Left ventricle myocardium inferior (tissue), 1 donor: Measurements from ENCODE around the gene TADA2B. TPM values are rescaled to one million over a fixed set of nuclear protein-coding genes. Genes with fewer than 3 reads are reported as not detected.

Source experiments
- DNase-seq: peaks from one replicate; pipeline ENCODE4 v3.0.0-alpha.2; 2020
- H3K27ac ChIP-seq: fragments of 200-600 bp; replicated peaks from 2 replicates; pipeline ENCODE4 v1.8.0; 2021
- H3K27me3 ChIP-seq: fragments of 200-600 bp; 2 replicates; pipeline ENCODE4 v1.8.0; 2021; ENCODE audit warnings: low read depth
- H3K36me3 ChIP-seq: fragments of 200-600 bp; 2 replicates; pipeline ENCODE4 v1.8.0; 2021
- H3K4me1 ChIP-seq: fragments of 200-600 bp; 2 replicates; pipeline ENCODE4 v1.8.0; 2021
- H3K4me3 ChIP-seq: fragments of 200-600 bp; 2 replicates; pipeline ENCODE4 v1.8.0; 2021; ENCODE audit warnings: mild to moderate bottlenecking, moderate library complexity
- H3K9me3 ChIP-seq: fragments of 200-600 bp; replicated peaks from 2 replicates; pipeline ENCODE4 v1.8.0; 2021
- intact Hi-C: fragments of 100-400 bp; cut with micrococcal nuclease; formaldehyde crosslinking; loops from one replicate; pipeline ENCODE4 v1.11.0; 2022
- total RNA-seq: library from RNA; stranded (reverse); fragmentation: NEBNext Ultra II Directional; extraction: Animal tissue kit (Norgen Biotek cat#: 25700); gene quantifications from one replicate; pipeline ENCODE4 v1.2.1, GENCODE V29; 2021
- TF ChIP-seq, protein P1 (sequence below): fragments of 200-600 bp; IDR thresholded peaks from 2 replicates; pipeline ENCODE4 v1.8.0; 2021; ENCODE audit warnings: antibody characterized with exemption, mild to moderate bottlenecking, borderline replicate concordance
- donor health status: DM: no; HTN: yes; CAD: no; lungs with severe emphysema.

Gene TADA2B
- total RNA-seq, 1 donor from 2014 or later, result 33.7 TPM

DNA sequence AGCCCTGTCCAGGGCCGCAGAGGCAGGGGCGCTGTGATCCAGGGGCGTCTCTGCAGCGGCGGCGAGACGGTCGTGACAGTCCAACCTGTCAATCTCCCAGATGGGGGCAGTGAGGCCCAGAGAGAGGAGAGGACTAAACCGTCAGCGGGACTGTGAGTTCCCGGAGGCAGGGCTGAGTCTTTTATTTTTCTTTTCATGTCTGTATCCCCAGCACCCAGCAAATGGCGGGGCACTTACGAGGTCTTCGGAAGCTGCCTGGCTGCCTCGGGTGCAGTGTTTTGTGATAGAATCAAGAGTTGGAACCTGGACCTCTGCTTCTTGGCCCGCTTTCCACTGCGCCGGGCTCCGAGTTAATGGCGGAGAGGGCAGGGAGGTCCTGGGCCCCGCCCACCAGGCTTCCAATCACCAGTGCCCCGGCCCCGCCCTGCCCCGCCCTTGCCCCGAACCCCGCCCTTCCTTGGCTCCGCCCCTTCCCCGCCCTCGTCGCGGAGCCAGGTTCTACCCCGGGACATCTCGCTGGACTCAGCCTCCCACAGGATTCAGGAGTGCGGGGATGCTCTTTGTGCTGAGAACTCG is 59.9 kb downstream of the TADA2B start:
- Histone ChIP-seq H3K27me3 (no peaks in the 10 kb centered on the region), H3K9me3 (no peaks in the 10 kb centered on the region), H3K4me3 (peak overlapping the region; percentile 76), H3K36me3 (no peaks in the 10 kb centered on the region), H3K27ac (peak overlapping the region; percentile 86), H3K4me1 (peaks cover 24% of the 10 kb centered on the region)
- DNase-seq, result peak; percentile 93
- TF ChIP-seq, protein P1, sequence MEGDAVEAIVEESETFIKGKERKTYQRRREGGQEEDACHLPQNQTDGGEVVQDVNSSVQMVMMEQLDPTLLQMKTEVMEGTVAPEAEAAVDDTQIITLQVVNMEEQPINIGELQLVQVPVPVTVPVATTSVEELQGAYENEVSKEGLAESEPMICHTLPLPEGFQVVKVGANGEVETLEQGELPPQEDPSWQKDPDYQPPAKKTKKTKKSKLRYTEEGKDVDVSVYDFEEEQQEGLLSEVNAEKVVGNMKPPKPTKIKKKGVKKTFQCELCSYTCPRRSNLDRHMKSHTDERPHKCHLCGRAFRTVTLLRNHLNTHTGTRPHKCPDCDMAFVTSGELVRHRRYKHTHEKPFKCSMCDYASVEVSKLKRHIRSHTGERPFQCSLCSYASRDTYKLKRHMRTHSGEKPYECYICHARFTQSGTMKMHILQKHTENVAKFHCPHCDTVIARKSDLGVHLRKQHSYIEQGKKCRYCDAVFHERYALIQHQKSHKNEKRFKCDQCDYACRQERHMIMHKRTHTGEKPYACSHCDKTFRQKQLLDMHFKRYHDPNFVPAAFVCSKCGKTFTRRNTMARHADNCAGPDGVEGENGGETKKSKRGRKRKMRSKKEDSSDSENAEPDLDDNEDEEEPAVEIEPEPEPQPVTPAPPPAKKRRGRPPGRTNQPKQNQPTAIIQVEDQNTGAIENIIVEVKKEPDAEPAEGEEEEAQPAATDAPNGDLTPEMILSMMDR, result no peak
- intact Hi-C loops, result no loop called here

GRCh38 chr4:7103607-7104365 is 60.6 kb downstream of the TADA2B start:
- peak overlapping the region; percentile 76 for H3K4me3 ChIP-seq

DNA sequence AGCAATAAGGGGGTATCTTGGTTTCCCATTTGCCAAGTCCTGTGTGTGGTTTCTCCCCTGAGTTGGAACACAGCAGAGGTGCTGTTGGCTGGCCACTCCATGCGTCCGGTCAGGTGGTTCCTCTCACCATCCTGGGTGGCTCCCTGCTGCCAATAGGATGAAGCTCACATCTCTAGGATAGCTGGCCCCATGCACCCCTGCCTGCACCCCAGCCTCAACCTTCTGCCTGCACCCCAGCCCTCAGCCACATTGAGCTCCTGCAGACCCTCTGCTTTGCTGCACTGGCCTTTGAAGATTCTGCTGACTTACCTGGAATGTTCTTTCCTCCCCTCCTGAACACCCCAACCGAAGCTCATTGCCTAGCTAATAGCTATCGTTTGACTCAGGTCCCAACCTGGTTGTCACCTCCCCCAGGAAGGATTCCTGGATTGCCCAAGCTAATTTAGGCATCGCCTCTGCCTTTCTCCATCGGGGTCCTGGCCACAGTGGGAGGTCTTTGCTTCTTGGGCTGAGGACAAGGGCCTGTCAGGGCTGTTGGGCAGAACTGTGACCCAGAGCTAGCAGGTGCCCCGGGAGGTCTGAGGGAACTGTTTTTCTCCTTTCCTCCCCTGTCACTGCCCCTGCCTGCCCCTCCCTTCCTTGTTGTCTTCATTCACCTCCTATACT is 61.3 kb downstream of the TADA2B start:
- H3K36me3 ChIP-seq, result no peaks in the 10 kb centered on the region
- H3K4me3 ChIP-seq, result no peak overlapping the region
- peaks cover 5% of the 10 kb centered on the region for H3K27me3 ChIP-seq
- no peak for DNase-seq
- H3K9me3 ChIP-seq, result no peaks in the 10 kb centered on the region
- peaks cover 24% of the 10 kb centered on the region for H3K4me1 ChIP-seq
- H3K27ac ChIP-seq, result peak overlapping the region; percentile 86
- intact Hi-C loops, result no loop called here
- TF ChIP-seq, protein P1, result no peak

More at GRCh38 chr4:7103607-7104365, 60.6 kb downstream of the TADA2B start:
- H3K27ac ChIP-seq, result peak overlapping the region; percentile 86
- TF ChIP-seq, protein P1, result no peak
- intact Hi-C loops, result no loop called here
- H3K27me3 ChIP-seq, result no peaks in the 10 kb centered on the region
- no peaks in the 10 kb centered on the region for H3K9me3 ChIP-seq
- peaks cover 24% of the 10 kb centered on the region for H3K4me1 ChIP-seq
- no peaks in the 10 kb centered on the region for H3K36me3 ChIP-seq
- peak; percentile 81 for DNase-seq

GRCh38 chr4:7105276-7105675 is 62.1 kb downstream of the TADA2B start:
- H3K27me3 ChIP-seq, result peaks cover 5% of the 10 kb centered on the region
- H3K4me3 ChIP-seq, result no peak overlapping the region
- no peak for DNase-seq
- TF ChIP-seq, protein P1, result no peak
- H3K4me1 ChIP-seq, result peaks cover 24% of the 10 kb centered on the region
- H3K9me3 ChIP-seq, result no peaks in the 10 kb centered on the region
- H3K36me3 ChIP-seq, result no peaks in the 10 kb centered on the region
- intact Hi-C loops, result no loop called here
- no peak overlapping the region for H3K27ac ChIP-seq

DNA sequence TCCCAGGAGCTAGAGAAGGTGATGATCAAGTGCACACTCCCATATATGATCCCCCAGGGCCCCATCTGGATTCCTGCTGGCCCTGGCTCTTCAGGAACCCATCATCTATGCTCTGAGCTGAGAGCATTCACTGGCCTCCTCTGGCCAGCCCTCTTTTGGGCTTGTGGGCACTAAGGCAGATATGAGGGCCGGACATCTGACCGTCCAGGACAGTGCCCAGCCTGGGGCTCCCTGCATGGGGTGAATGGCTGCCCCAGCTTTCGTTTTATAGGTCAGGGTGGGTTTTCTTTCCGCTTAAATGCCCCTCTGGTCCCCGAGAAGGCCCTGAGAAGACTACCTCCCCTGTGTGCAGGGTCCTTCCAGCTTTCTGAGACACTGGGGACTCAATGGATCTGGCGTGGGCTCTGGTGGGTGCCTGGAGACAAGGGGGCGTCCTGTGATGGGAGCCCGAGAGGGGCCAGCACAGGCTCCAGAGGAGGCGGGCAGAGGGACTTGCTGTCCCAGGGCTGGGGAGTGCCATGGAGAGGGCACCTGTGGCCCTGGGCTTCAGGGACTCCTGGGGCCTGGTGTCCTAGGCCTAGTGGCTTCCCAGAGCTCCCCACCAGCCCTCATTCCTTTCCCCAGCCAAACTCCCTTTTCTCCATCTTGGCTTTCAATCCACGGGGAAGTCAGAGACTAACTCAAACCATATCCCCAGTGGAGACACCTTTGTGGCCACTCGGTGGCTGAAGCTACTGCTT is 64.2 kb downstream of the TADA2B start:
- no peak for DNase-seq
- H3K36me3 ChIP-seq, result no peaks in the 10 kb centered on the region
- H3K9me3 ChIP-seq, result no peaks in the 10 kb centered on the region
- intact Hi-C loops, result no loop called here
- H3K4me1 ChIP-seq, result peaks cover 17% of the 10 kb centered on the region
- H3K27ac ChIP-seq, result no peak overlapping the region
- peaks cover 5% of the 10 kb centered on the region for H3K27me3 ChIP-seq
- TF ChIP-seq, protein P1, result no peak
- no peak overlapping the region for H3K4me3 ChIP-seq
